ENCODE results near the gene P2RY11.

Gene P2RY11

GRCh38 chr19:10159610-10160009, 48.1 kb downstream of the P2RY11 start:
- Histone ChIP-seq H2AFZ (ENCODE audit: low read length) (no peak overlapping the region), H3K36me3 (replicated peaks; ENCODE audit: insufficient read depth, low read length) (peaks cover 21% of the 10 kb centered on the region), H3K79me2 (ENCODE audit: low read length) (peaks cover 64% of the 10 kb centered on the region), H3K9ac (ENCODE audit: low read length) (no peak overlapping the region), H3K4me3 (ENCODE audit: low read length) (no peak overlapping the region), H3K9me2 (replicated peaks; ENCODE audit: insufficient read depth, low read length) (no peaks in the 10 kb centered on the region), H3F3A (ENCODE audit: insufficient read depth, low read length) (no peaks in the 10 kb centered on the region), H4K20me1 (ENCODE audit: insufficient read depth, low read length) (no peaks in the 10 kb centered on the region), H3K9me3 (replicated peaks; ENCODE audit: insufficient read depth, low read length) (no peaks in the 10 kb centered on the region), H3K4me2 (ENCODE audit: low read depth, low read length) (no peak overlapping the region), H3K4me1 (ENCODE audit: low read length) (no peaks in the 10 kb centered on the region), H3K27me3 (replicated peaks; ENCODE audit: insufficient read depth, low read length) (no peaks in the 10 kb centered on the region), H3K27ac (ENCODE audit: low read length) (no peak overlapping the region)
- no peak for TF ChIP-seq EZH2phosphoT487 (IDR thresholded peaks at IDR 0.05; ENCODE audit: low read length)
- no peak for TF ChIP-seq EZH2 (optimal IDR thresholded peaks at IDR 0.05; ENCODE audit: low read depth, low read length)
- TF ChIP-seq, protein P1, sequence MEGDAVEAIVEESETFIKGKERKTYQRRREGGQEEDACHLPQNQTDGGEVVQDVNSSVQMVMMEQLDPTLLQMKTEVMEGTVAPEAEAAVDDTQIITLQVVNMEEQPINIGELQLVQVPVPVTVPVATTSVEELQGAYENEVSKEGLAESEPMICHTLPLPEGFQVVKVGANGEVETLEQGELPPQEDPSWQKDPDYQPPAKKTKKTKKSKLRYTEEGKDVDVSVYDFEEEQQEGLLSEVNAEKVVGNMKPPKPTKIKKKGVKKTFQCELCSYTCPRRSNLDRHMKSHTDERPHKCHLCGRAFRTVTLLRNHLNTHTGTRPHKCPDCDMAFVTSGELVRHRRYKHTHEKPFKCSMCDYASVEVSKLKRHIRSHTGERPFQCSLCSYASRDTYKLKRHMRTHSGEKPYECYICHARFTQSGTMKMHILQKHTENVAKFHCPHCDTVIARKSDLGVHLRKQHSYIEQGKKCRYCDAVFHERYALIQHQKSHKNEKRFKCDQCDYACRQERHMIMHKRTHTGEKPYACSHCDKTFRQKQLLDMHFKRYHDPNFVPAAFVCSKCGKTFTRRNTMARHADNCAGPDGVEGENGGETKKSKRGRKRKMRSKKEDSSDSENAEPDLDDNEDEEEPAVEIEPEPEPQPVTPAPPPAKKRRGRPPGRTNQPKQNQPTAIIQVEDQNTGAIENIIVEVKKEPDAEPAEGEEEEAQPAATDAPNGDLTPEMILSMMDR (IDR thresholded peaks at IDR 0.05; ENCODE audit: low read length), result no peak
- no peak for DNase-seq

DNA sequence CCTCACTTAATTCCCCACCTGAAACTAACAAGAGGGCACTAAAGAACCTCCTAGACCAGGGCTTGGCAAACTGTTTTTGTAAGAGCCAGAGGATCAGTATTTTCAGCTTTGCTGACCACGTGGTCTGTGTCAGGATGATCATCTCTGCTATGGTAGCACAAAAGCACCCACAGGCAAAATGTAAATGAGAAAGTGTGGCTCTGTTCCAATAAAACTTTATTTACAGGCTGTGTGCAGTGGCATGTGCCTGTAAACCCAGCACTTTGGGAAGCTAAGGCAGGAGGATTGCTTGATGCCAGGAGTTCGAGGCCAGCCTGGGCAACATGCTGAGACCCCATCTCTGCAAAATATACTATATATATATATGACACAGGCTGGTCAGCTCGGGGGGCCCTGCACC, 52.0 kb downstream of the P2RY11 start:
- Histone ChIP-seq H3F3A (ENCODE audit: insufficient read depth, low read length) (peaks cover 17% of the 10 kb centered on the region), H3K36me3 (replicated peaks; ENCODE audit: insufficient read depth, low read length) (peaks cover 25% of the 10 kb centered on the region), H3K9ac (ENCODE audit: low read length) (no peak overlapping the region), H3K4me2 (ENCODE audit: low read depth, low read length) (no peak overlapping the region), H3K9me3 (replicated peaks; ENCODE audit: insufficient read depth, low read length) (no peaks in the 10 kb centered on the region), H3K79me2 (ENCODE audit: low read length) (peaks cover 51% of the 10 kb centered on the region), H3K27ac (ENCODE audit: low read length) (no peak overlapping the region), H4K20me1 (ENCODE audit: insufficient read depth, low read length) (peaks cover 11% of the 10 kb centered on the region), H3K4me3 (ENCODE audit: low read length) (no peak overlapping the region), H3K4me1 (ENCODE audit: low read length) (peaks cover 17% of the 10 kb centered on the region), H3K27me3 (replicated peaks; ENCODE audit: insufficient read depth, low read length) (no peaks in the 10 kb centered on the region), H2AFZ (ENCODE audit: low read length) (no peak overlapping the region), H3K9me2 (replicated peaks; ENCODE audit: insufficient read depth, low read length) (no peaks in the 10 kb centered on the region)
- no peak for DNase-seq
- TF ChIP-seq EZH2phosphoT487 (IDR thresholded peaks at IDR 0.05; ENCODE audit: low read length), result no peak
